GM10248 (cell line): ENCODE results near the gene CCDC78.

Experiments
- CTCF ChIA-PET: fragments of 300-600 bp; sonication (Branson Sonifier 250); formaldehyde crosslinking; extraction: SDS; loops from one replicate; lab custom pipeline; 2021; ENCODE audit warnings: antibody characterized with exemption; lab: Yijun Ruan, JAX
- POLR2A ChIA-PET: fragments of 350-650 bp; sonication (Branson Sonifier 250); formaldehyde crosslinking; extraction: SDS; loops from one replicate; lab custom pipeline; 2020; ENCODE audit warnings: antibody characterized with exemption; lab: Yijun Ruan, JAX
- DNase-seq: peaks from one replicate; pipeline ENCODE4 v3.0.0; 2012; ENCODE audit errors: extremely low spot score
- TF ChIP-seq, protein P1 (sequence below): IDR thresholded peaks from 2 replicates; pipeline ENCODE4 v1.5.1; 2012; ENCODE audit warnings: mild to moderate bottlenecking, low read depth; ENCODE audit errors: extremely low read depth, missing control alignments, control extremely low read depth

The CCDC78 gene

DNA sequence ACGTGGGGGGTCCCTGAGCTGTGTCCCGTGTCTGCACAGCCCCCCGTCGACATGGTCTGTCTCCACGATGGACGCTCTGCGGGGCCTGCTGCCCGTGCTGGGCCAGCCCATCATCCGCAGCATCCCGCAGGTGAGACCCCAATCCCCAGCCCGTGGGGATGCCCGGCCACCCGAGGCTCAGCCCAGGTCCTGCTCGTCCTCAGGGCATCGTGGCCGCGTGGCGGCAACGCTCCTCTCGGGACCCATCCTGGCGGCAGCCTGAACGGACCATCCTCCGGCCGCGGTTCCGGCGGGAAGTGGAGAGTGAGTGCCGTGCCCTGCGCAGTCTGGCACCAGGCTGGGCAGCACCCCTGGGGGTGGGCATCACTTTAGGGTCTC is 39.2 kb upstream of the CCDC78 start:
- ChIA-PET CTCF (no interaction called here), POLR2A (no interaction called here)
- no peak for DNase-seq
- TF ChIP-seq, protein P1, sequence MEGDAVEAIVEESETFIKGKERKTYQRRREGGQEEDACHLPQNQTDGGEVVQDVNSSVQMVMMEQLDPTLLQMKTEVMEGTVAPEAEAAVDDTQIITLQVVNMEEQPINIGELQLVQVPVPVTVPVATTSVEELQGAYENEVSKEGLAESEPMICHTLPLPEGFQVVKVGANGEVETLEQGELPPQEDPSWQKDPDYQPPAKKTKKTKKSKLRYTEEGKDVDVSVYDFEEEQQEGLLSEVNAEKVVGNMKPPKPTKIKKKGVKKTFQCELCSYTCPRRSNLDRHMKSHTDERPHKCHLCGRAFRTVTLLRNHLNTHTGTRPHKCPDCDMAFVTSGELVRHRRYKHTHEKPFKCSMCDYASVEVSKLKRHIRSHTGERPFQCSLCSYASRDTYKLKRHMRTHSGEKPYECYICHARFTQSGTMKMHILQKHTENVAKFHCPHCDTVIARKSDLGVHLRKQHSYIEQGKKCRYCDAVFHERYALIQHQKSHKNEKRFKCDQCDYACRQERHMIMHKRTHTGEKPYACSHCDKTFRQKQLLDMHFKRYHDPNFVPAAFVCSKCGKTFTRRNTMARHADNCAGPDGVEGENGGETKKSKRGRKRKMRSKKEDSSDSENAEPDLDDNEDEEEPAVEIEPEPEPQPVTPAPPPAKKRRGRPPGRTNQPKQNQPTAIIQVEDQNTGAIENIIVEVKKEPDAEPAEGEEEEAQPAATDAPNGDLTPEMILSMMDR = no peak

DNA sequence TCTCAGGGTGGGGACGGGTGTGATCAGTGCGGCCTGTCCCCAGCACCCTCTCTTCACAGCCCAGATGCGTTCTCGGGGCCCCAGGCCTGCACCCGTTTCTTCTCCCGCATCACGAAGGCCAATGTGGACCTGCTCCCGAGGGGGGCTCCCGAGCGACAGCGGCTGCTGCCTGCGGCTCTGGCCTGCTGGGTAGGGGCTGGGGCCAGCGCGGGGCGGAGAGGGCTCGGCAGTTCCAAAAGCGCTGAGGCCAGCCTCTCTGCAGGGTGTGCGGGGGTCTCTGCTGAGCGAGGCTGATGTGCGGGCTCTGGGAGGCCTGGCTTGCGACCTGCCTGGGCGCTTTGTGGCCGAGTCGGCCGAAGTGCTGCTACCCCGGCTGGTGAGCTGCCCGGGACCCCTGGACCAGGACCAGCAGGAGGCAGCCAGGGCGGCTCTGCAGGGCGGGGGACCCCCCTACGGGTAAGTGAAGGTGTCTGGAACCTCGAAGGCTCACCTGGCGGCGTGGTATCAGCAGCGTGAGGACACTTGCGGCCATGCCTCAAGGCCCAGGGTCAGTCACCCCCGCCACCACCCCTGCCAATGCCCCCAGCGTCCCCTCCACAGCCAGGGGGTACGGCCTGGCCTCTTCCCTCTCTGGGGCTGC is 38.7 kb upstream of the CCDC78 start:
- POLR2A ChIA-PET = no interaction called here

DNA sequence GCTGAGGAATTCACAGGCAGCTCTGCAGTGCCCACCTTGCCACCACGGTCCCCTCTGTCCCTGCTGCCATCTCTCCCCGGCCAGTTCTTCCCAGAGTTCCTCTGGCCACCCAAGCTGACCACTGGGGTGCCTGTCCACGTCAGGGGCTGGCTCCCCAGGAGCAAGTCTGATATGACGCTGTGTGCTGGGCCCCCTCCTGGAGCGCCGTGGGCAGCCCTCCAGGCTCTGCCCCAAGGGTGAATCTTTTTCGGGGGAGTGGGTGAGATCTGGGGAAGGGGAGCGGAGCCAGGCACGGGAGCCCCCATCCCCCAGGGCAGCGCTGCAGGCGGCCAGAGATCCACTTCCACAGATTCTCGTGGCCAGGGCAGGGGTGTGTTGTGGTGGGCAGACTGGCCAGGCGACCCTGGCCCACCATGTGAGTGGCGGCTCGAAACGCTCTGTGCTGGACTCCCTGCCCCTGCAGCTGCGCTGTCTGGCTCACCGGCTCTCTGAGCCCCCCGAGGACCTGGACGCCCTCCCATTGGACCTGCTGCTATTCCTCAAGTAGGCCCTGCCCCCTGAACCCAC is 38.0 kb upstream of the CCDC78 start:
- POLR2A ChIA-PET = no interaction called here
- TF ChIP-seq, protein P1 = no peak
- CTCF ChIA-PET = no interaction called here
- no peak for DNase-seq

More for the DNA sequence above, 38.7 kb upstream of the CCDC78 start:
- no peak for DNase-seq
- CTCF ChIA-PET = no interaction called here
- TF ChIP-seq, protein P1 = no peak

DNA sequence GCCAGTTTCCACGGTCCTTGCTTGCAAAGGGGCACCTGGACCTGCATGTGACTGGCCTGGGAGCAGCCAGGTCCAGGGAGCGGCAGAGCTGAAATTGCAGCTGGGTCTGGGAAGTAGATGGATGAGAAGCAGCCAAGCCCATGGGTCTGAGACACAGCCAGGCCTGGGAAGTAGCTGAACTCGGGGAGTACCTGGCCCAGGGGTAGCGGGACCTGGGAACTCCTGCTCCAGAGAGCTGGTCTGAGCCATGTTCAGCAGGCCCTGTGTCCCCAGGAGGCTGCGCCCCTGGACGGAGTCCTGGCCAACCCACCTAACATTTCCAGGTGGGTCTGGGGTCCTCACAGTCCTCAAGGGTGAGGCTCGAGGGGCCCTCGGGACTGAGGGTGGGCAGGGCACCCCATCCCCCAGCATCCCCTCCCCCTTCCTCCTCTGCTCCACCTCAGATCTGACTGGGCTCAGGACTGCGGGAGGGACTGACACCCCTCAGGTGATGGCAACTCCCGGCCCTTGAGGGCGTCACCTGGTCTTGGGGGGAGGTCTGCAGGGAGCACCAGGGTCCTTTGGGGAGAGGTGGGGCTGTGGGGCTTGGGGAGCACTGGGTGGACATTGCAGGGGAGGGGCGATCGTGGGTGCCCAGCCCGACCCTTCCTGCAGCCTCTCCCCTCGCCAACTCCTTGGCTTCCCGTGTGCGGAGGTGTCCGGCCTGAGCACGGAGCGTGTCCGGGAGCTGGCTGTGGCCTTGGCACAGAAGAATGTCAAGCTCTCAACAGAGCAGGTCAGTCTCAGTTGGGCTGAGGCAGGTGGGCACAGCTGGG is 37.3 kb upstream of the CCDC78 start:
- ChIA-PET CTCF (no interaction called here), POLR2A (no interaction called here)
- DNase-seq = no peak
- TF ChIP-seq, protein P1 = no peak

DNA sequence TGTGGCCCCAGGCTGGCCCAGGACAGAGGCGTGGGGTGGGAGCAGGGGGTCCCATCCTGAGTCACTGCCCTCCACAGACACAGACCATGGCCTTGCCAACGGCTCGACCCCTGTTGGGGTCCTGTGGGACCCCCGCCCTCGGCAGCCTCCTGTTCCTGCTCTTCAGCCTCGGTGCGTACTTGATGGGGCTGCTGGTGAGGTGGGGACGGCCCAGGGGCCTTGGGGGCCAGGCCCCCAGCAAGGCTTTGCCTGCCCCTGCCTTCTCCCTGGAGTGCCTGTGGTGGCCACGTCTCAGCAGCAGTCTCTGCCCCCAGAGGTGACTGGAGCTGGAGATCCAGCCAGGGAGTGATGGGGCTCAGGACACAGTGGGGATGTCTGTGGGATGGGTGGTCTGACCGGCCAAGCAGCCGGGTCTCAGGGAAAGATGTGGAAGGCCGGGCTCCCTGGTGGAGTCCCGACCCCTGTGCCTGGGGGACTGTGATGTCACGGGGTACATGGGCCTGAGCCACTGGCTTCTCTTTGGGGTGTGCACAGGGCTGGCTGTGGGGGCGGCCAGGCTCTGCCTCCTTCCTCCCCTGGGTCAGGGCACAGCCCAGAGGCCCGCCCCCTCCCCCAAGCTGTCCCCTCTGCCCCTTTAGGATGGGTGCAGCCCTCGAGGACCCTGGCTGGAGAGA is 36.5 kb upstream of the CCDC78 start:
- ChIA-PET CTCF (no interaction called here), POLR2A (no interaction called here)
- DNase-seq = no peak
- TF ChIP-seq, protein P1 = no peak

DNA sequence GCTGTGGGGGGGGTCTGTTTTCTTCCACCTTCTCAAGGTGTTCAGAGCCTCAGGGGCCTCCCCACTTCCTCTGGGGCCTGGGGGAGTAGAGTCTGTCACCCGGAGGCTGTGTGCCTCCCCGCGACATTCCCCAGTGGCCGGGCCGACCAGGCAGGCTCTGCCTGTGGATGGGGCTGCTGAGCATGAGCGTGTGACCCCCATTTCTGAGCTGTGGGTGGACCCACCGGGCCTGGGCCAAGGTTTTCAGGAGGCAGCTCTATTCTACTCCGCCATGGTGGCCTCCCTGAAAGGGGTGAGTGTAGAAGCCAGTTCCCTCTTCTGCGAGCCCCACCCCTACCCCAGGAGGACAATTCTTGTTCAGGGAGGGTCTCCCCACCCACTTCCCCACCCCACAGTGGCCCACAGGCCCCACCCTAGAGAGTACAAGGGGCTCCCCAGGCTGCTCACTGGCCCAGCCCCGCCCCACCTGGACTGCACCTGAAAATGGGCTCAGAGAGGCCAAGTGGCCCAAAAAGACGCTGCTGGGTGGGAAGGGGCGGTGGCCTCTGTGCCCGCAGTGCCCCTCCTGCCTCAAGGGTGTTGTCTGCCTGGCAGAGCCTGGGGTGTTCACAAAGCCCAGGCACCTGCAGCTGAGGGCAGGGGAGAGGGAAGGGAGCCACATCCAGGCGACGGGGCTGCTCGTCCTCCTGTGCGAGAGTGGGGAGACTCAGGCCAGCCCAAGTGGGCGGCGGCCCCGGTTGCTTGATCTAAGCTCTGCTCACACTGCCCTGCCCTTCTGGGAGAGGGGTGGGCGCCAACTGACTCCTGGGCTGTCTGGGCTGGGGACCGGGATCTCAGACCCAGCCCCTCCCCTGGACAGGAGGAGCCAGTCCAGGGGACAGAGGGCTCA is 35.6 kb upstream of the CCDC78 start:
- CTCF ChIA-PET = interaction anchor here (2.1 kb wide), 1 partner anchor 12 kb away, joined by 5 read pairs; no protein-coding TSS in a partner anchor
- POLR2A ChIA-PET = no interaction called here
- DNase-seq = no peak
- TF ChIP-seq, protein P1 = no peak
